GM23248 (cell line): Measurements from ENCODE around the gene SLC2A10.

ENCODE experiments used
- EZH2 ChIP-seq: fragments of 200-600 bp; sonication (generic); IDR thresholded peaks from 2 replicates; pipeline ENCODE4 v1.6.1; 2018; ENCODE audit warnings: antibody characterized with exemption, mild to moderate bottlenecking; ENCODE audit not compliant: insufficient read depth, poor library complexity, severe bottlenecking
- EZH2phosphoT487 ChIP-seq: fragments of 200-600 bp; sonication (generic); IDR thresholded peaks from 2 replicates; pipeline ENCODE4 v1.6.1; 2018; ENCODE audit warnings: antibody characterized with exemption, moderate library complexity, mild to moderate bottlenecking, low read depth; ENCODE audit not compliant: insufficient read depth

- no peak for TF ChIP-seq EZH2phosphoT487
- TF ChIP-seq EZH2: no peak
Measured at GRCh38 chr20:46682063-46682821, 27.2 kb upstream of the SLC2A10 start.
